Posterior vena cava (tissue), 2 donors: ENCODE measurements around the gene NDUFC2. TPM values are rescaled to one million over a fixed set of nuclear protein-coding genes. Genes with fewer than 3 reads are reported as not detected.
"Not testable (repeated sequence)": the region's sequence is repeated elsewhere in the genome, so short reads cannot be mapped to it uniquely, and the experiment has no call there.

Source experiments
- DNase-seq: peaks from one replicate; pipeline ENCODE4 v3.0.0-alpha.2; 2020; ENCODE audit warnings: low spot score
- intact Hi-C, 2 donors: fragments of 100-400 bp; cut with DNase I; formaldehyde crosslinking; loops; one replicate each; pipeline versions ENCODE4 v1.14.1 to v1.14.2; 2022 to 2023
- long read RNA-seq, 2 donors: library from polyadenylated mRNA; unstranded; transcript quantifications; one replicate each; pipeline ENCODE4 v2.0.0, GENCODE V29; 2020 to 2021
- total RNA-seq, 2 donors: library from RNA; stranded (reverse); fragmentation: NEBNext Ultra II Directional; extraction: Animal tissue kit (Norgen Biotek cat#: 25700); gene quantifications; one replicate each; pipeline ENCODE4 v1.2.1, GENCODE V29; 2021
- donor health status: DM: yes; HTN: yes; CAD: no.
- donor health status: DM: yes; HTN: yes; CAD: no.

NDUFC2 gene
- total RNA-seq = 100 to 1,000 TPM; 133 to 148 TPM
- long read RNA-seq, donor 1, transcript NDUFC2-201 (3 exons, 2,518 nt) = major isoform, 21 of 21 reads
- long read RNA-seq, donor 1, partial matches to known transcripts = 0 of 21 reads
- long read RNA-seq, donor 1, other reads (novel, unspliced or antisense) = 0 of 21 reads
- long read RNA-seq, donor 2, transcript NDUFC2-201 (3 exons, 2,518 nt) = major isoform, 50 of 53 reads
- long read RNA-seq, donor 2, partial matches to known transcripts = 1 of 53 reads
- long read RNA-seq, donor 2, other reads (novel, unspliced or antisense) = 2 of 53 reads

DNA sequence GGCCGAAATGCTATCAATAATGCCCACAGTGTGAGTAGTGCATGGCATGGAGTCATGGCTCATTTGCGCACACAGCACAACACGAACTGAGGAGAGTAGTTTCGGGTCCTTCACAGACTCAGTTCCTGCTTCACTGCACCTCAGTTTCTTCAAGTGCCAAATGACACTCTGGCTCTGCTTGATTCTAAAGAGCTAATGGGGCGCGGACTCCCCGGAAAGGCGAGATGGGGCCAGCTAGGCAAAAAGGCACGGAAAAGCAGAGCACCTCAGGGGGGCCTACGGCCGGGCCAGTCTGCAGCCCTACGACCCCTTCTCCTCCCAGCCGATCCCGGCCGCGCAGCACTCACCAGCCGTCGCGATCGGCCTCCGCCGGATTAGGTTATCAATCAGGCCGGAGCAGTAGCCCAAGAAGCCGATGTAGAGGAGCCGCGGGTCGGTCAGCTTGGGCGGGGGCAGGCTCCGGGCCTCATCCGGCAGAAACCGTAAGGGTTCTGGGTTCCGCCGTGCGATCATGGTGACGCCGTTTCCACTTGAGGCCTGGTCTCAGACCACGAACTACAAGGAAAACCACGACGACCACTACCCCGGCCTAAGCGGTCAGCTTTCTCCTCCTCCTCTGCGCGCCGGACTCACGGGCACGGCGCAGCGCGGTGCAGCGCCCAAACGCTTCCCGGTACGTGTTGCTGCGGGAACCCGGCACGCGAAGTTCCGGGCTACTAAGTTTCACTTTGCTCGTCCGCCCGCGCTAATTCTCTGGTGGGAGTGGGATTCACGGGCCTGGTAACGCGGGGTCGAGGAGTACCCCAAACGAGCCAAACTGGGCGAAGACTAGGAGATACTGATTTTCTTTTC is at the start of gene NDUFC2:
NDUFC2 (minus strand) TSS at position 631 of the 852 bp plus-strand sequence; CDS start at position 513, 118 bp downstream.
- intact Hi-C loops = no loop called here
- peak; percentile 94 for DNase-seq

DNA sequence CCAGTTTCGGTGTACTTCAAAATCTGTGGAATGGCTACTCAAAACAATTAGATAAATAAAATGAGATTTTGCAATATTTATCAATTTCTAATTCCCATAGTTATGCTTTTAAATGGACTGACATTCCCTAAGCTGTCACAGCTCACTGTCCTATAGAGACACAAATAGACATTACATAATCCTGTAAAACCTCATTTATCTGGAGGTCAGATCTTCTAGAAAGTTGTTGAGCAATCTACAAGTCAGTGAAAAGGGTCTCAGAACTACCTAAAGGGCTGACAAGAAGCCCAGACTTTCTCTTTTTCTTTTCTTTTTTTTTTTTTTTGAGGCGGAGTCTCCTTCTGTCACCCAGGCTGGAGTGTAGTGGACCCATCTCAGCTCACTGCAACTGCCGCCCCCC is 47.7 kb upstream of the NDUFC2 start:
- intact Hi-C loops = no loop called here
- DNase-seq = no peak

DNA sequence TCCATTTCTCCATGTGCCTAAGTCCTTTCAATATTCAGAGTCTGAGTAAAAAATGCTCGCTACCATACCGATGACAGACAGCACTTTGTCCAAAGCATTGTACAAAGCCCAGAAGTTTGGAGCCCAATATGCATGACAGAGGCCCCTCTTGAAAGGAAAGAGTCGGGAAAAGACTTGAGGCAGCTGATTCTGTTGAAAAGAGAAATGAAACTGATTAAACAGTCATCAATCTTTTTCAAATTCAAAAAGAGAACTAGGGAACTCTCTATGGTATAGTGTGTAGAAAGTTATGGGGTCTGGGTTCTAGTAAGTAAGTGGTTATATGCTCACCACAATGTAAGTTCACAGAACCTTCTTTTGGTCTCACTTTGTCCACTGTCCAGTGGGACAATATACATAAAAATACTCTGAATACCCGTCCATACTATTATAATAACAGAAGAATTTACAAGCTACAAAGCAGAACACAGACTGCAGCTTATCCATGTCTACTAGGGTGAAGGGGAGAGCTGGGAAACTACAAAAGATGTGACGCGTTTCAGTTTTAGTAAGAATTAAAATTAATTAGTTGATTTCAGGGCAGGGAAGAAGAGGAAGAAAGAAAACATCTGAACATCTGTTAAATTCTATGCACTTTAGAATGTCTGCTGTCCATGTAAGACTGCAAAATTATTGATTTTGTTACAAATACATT is 33.1 kb upstream of the NDUFC2 start:
- intact Hi-C loops = no loop called here
- DNase-seq = no peak

- no peak for DNase-seq
- intact Hi-C loops = no loop called here
These were observed 31.6 kb upstream of the NDUFC2 start for GRCh38 chr11:78111298-78111697.

DNA sequence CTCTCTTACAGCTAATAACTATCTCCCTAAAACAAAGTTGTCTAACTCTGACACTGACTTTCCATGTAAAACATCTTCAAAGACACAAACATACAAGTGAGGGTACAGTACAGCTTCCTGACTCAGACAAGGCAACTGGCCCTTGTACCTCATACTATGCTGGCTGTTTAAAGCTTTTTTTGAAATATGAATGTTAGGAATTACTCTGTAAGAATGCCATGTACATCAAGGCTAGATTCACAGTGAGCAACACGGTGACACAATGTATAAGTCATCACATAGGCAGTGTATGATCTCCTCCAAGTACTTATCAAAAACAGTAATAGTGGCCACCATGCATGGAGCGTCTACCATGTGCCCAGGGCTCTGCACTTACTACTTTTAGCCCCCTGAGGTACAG is 31.2 kb upstream of the NDUFC2 start:
- DNase-seq = no peak
- intact Hi-C loops = no loop called here

DNA sequence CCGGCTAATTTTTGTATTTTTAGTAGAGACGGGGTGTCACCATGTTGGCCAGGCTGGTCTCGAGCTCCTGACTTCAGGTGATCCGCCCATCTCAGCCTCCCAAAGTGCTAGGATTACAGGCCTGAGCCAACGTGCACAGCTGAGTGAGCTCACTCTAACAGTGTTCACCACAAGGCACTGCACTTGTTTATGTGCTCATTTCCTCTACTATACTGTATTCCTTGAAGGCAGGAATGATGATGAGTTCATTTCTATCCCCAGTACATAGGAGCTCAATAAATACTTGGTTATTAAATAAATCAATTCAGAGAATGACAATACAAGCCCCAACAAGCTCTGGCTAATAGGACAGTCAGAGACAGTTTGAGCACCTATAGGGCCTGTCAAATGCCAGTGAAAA is 30.7 kb upstream of the NDUFC2 start:
- intact Hi-C loops = no loop called here
- DNase-seq = no peak

GRCh38 chr11:78109081-78110015 is 29.7 kb upstream of the NDUFC2 start:
- intact Hi-C loops = no loop called here
- DNase-seq = no peak

DNA sequence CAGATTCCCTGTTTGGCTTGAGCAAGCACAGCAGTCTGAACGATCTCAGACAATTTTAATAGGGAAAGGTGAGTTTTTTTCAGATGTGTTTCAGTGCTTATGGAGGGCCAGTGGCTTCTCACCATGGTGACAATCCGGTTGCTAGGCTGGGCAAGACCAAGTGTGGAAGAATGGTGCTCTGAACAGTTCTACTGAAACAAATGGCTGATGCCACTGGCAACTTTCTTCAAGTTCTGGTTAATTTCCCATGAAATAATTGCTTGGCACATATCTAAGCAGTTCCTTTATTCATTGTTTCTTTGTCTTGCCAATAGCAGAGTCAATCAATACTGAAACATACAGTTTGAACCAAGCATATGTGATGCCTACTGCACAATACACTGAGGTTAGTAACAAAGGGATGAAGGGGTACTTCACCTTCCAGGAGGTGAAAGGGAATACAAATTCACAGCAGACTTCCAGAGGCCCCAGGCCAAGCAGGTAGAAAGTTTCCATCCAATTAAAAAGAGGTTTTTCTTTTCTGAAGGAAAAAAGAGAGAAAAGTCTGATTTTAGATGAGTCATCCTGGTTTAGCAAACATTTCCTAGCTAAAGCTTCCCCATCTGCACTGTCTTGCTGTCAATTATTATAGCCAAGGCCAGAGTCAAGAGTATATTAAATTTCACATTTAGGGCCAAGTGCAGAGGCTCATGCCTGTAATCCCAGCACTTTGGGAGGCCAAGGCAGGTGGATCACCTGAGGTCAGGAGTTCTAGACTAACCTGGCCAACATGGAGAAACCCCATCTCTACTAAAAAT is 21.2 kb upstream of the NDUFC2 start:
- intact Hi-C loops = no loop called here

DNA sequence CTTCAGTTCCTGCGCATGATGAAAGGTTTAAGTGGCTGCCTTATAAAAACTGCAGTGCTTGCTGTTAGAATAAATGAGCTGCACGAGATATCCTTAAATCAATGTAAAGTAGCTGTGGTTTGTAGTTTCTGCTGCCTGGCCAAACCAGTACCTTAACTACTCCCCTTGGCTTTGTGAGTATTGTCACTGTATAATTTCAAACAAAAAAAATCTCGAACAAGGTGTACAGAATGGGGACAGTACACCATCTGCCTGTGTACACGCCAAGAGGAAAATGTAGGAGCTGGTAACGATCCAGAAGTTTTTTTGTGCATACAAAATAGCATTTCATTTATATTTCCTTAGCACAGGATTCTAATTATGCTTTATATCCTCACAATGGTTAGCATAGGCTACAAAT is 20.6 kb upstream of the NDUFC2 start:
- DNase-seq = no peak
- intact Hi-C loops = no loop called here

More for the DNA sequence above, 21.2 kb upstream of the NDUFC2 start:
- no peak for DNase-seq

- intact Hi-C loops = no loop called here
These were observed 20.0 kb upstream of the NDUFC2 start for GRCh38 chr11:78099666-78100065.

DNA sequence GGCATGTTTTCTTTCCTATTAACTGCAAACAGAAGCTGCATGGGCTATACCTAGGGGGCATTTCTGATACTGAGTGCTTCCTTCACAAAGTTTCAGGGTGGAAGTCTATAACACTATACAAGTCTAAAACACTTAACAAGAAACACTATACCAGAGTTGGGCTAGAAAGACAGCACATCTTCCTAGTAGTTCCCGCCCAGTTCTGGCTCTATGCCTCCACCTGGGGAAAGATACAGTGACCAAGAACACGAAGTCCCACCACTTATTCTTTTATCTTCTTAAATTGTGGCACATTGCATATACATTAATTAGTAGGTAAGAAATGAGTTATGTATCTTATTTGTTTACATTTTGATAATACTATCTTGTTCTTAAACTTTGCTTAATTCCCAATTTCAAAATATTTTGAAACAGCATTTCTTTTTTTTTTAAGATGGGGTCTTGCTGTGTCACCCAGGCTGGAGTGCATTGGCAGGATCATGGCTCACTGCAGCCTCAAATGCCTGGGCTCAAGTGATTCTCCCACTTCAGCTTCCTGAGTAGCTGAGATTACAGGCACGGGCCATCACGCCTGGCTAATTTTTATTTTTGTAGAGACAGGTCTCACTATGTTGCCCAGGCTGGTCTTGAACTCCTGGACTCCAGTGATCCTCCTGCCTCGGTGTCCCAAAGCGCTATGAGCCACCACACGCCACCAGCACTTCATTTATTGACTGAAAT is 18.2 kb upstream of the NDUFC2 start:
- DNase-seq = no peak
- intact Hi-C loops = no loop called here

More at GRCh38 chr11:78099666-78100065, 20.0 kb upstream of the NDUFC2 start:
- DNase-seq = no peak

DNA sequence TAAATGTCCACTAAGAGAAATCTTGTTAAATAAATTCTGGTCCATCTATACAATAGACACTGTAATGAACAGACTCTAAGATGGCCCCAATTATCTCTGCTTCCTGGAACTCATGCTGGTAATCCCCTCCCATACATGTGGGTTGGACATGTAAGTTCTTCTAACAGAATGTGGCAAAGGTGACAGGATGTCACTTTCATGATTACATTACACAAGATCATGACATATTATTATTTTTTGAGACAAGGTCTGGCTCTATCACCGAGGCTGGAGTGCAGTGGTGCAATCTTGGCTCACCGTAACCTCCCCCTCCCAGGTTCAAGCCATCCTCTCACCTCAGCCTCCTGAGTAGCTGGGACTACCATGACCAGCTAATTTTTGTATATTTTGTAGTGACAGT is 14.6 kb upstream of the NDUFC2 start:
- intact Hi-C loops = no loop called here
- DNase-seq = no peak

DNA sequence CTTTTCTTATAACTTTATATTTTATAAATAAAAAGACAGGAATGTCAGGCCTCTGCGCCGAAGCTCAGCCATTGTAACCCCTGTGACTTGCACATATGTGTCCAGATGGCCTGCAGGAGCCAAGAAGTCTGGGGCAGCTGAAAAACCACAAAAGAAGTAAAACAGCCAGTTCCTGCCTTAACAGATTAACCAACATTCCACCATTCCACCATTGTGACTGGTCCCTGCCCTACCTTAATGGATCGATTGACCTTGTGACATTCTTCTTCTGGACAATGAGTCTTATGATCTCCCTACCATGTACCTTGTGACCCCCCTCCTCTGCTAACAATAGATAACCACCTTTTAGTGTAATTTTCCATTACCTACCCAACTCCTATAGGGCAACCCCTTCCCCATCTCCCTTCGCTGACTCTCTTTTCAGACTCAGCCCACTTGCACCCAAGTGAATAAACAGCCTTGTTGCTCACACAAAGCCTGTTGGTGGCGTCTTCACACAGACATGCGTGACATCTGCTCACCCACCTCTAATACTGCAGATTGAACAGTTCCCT is 6.9 kb upstream of the NDUFC2 start:
- DNase-seq, intact Hi-C loops: not testable (repeated sequence)

DNA sequence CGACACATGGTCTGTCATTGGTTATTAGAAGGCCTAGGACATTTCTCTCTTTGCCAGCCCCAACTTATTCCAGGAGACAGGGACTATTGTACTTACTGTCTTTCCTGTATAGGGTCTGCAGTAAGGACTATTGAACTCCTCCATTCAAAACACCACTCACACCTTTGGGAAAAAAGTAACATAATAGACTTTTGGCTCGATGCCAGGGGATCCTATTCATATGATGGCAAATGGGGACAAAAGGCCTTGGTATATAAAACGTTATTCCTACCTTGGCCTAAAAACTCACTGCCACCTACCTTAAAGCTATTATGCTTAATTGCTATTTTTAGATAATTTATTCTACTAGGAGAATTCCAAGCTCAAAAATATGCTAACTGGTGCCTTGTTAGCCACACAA is 6.3 kb upstream of the NDUFC2 start:
- DNase-seq = no peak
- intact Hi-C loops = no loop called here

GRCh38 chr11:78084506-78084905 is 4.8 kb upstream of the NDUFC2 start:
- intact Hi-C loops, DNase-seq: not testable (repeated sequence)

DNA sequence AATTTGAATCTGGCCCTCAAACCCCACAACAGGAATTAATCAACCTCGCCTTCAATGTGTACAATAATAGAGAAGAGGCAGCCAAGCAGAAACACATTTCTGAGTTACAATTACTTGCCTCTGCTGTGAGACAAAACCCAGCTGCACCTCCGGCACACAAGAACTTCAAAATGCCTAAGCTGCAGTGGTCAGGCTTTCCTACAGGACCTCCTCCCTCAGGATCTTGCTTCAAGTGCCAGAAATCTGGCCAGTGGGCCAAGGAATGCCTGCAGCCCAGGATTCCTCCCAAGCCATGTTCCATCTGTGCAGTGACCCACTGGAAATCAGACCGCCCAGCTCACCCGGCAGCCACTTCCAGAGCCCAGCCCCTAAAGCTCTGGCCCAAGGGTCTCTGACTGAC is 3.4 kb upstream of the NDUFC2 start:
- intact Hi-C loops = no loop called here
- no peak for DNase-seq

GRCh38 chr11:78082146-78082545 is 2.5 kb upstream of the NDUFC2 start:
- DNase-seq = no peak
- intact Hi-C loops = no loop called here
